H1 (cell line): ENCODE results near the gene COL8A1. TPM values are rescaled to one million over a fixed set of nuclear protein-coding genes. Genes with fewer than 3 reads are reported as not detected.

Source experiments
- CTCF ChIA-PET: fragments of 300-600 bp; sonication (Branson Sonifier 250); formaldehyde crosslinking; loops from one replicate; lab custom pipeline; 2021; ENCODE audit not compliant: partially characterized antibody; lab: Charles Lee
- POLR2A ChIA-PET: fragments of 300-600 bp; sonication (Branson Sonifier 250); formaldehyde crosslinking; loops from one replicate; lab custom pipeline; 2021; ENCODE audit warnings: inconsistent platforms; ENCODE audit not compliant: partially characterized antibody; lab: Charles Lee
- DNase-seq, 2 experiments: peaks; one replicate each; pipeline versions ENCODE4 v3.0.0 to v3.0.0-alpha.2; 2010 to 2022; ENCODE audit warnings: low spot score in 2 of 2, low read depth in 1 of 2, mixed read lengths in 1 of 2
- FAIRE-seq: peaks from 2 replicates; lab custom pipeline; 2011; peaks lifted over from hg19 to GRCh38; lab: Jason Lieb, UNC
- H2AFZ ChIP-seq: 2 replicates; pipeline ENCODE4 v1.8.1; 2012; ENCODE audit warnings: low read length, inconsistent platforms
- H2AK5ac ChIP-seq: 2 replicates; pipeline ENCODE4 v1.6.1; 2013; ENCODE audit warnings: low read depth, low read length
- H2BK120ac ChIP-seq: replicated peaks from 2 replicates; pipeline ENCODE3; 2013; ENCODE audit warnings: low read depth, low read length, inconsistent platforms
- H2BK12ac ChIP-seq: 2 replicates; pipeline ENCODE4 v1.6.1; 2013; ENCODE audit warnings: low read depth, low read length
- H2BK15ac ChIP-seq: 2 replicates; pipeline ENCODE4 v1.6.1; 2013; ENCODE audit warnings: low read length
- H2BK20ac ChIP-seq: 2 replicates; pipeline ENCODE4 v1.6.1; 2013; ENCODE audit warnings: low read length
- H2BK5ac ChIP-seq: 2 replicates; pipeline ENCODE4 v1.6.1; 2013; ENCODE audit warnings: low read depth, low read length
- H3K14ac ChIP-seq: 2 replicates; pipeline ENCODE4 v1.6.1; 2013; ENCODE audit warnings: inconsistent platforms; ENCODE audit not compliant: insufficient read length
- H3K18ac ChIP-seq: 2 replicates; pipeline ENCODE4 v1.6.1; 2013; ENCODE audit warnings: low read length; ENCODE audit errors: extremely low read depth
- H3K23ac ChIP-seq: 2 replicates; pipeline ENCODE4 v1.6.1; 2013; ENCODE audit warnings: inconsistent platforms; ENCODE audit not compliant: insufficient read length
- H3K23me2 ChIP-seq: 2 replicates; pipeline ENCODE4 v1.6.1; 2013; ENCODE audit warnings: low read depth, low read length
- H3K27ac ChIP-seq: 2 replicates; pipeline ENCODE4 v1.6.1; 2011; ENCODE audit warnings: low read depth, low read length, inconsistent platforms
- H3K27me3 ChIP-seq, 4 experiments: replicated peaks in 1 of 4; 1 replicate in 1 of 4; 2 replicates in 3 of 4; pipeline versions ENCODE4 v1.6.1 to v1.8.1; 2011 to 2013; ENCODE audit warnings: low read length in 3 of 4, mild to moderate bottlenecking in 3 of 4, inconsistent platforms in 2 of 4, mixed read lengths in 2 of 4, moderate library complexity in 1 of 4; ENCODE audit not compliant: control insufficient read depth in 3 of 4, insufficient read depth in 3 of 4; ENCODE audit errors: extremely low read depth in 1 of 4
- H3K36me3 ChIP-seq, 4 experiments: 2 replicates each; pipeline versions ENCODE4 v1.6.1 to v1.8.1; 2011 to 2013; ENCODE audit warnings: mild to moderate bottlenecking in 4 of 4, low read length in 3 of 4, moderate library complexity in 2 of 4, control low read depth in 1 of 4, inconsistent platforms in 1 of 4; ENCODE audit not compliant: insufficient read depth in 4 of 4, control insufficient read depth in 2 of 4
- H3K4ac ChIP-seq: replicated peaks from 2 replicates; pipeline ENCODE3; 2013; ENCODE audit warnings: low read length, low read depth, mixed read lengths, inconsistent platforms; ENCODE audit not compliant: insufficient read length
- H3K4me1 ChIP-seq, 4 experiments: replicated peaks in 1 of 4; 1 replicate in 1 of 4; 2 replicates in 3 of 4; pipeline versions ENCODE4 v1.6.1 to v1.8.1; 2011 to 2013; ENCODE audit warnings: low read length in 3 of 4, inconsistent platforms in 2 of 4, mixed read lengths in 1 of 4; ENCODE audit not compliant: insufficient read depth in 4 of 4, control insufficient read depth in 3 of 4
- H3K4me2 ChIP-seq, 2 experiments: 2 replicates each; pipeline versions ENCODE4 v1.6.1 to v1.8.1; 2011 to 2013; ENCODE audit warnings: low read depth in 2 of 2, low read length in 2 of 2, control low read depth in 1 of 2, inconsistent platforms in 1 of 2, mild to moderate bottlenecking in 1 of 2; ENCODE audit not compliant: insufficient read depth in 1 of 2
- H3K4me3 ChIP-seq, 4 experiments: fragments of 200-600, 300-600 bp in 1 of 4; sonication (generic), shearing (Covaris generic), sonication (Bioruptor Twin) in 1 of 4; 2 replicates each; pipeline versions ENCODE4 v1.5.1 to v1.8.1; 2011 to 2016; ENCODE audit warnings: low read length in 4 of 4, low read depth in 3 of 4, control low read depth in 2 of 4, inconsistent platforms in 2 of 4, mild to moderate bottlenecking in 2 of 4, mixed read lengths in 1 of 4, moderate library complexity in 1 of 4; ENCODE audit not compliant: insufficient read depth in 2 of 4; ENCODE audit errors: extremely low read depth in 1 of 4
- H3K56ac ChIP-seq: replicated peaks from 2 replicates; pipeline ENCODE3; 2013; ENCODE audit warnings: low read depth, mild to moderate bottlenecking, mixed read lengths, low read length, inconsistent platforms; ENCODE audit not compliant: insufficient read length
- H3K79me1 ChIP-seq: 2 replicates; pipeline ENCODE4 v1.6.1; 2013; ENCODE audit warnings: low read depth, low read length, control low read depth
- H3K79me2 ChIP-seq, 2 experiments: 2 replicates each; pipeline versions ENCODE4 v1.6.1 to v1.8.1; 2012 to 2013; ENCODE audit warnings: low read length in 2 of 2, mild to moderate bottlenecking in 2 of 2, inconsistent platforms in 1 of 2; ENCODE audit not compliant: insufficient read depth in 2 of 2, control insufficient read depth in 1 of 2
- H3K9ac ChIP-seq, 4 experiments: replicated peaks in 1 of 4; 1 replicate in 1 of 4; 2 replicates in 3 of 4; pipeline versions ENCODE4 v1.6.1 to v1.8.1; 2011 to 2013; ENCODE audit warnings: low read depth in 3 of 4, low read length in 3 of 4, control low read depth in 2 of 4, mild to moderate bottlenecking in 2 of 4, moderate library complexity in 2 of 4, inconsistent platforms in 1 of 4; ENCODE audit errors: extremely low read depth in 1 of 4
- H3K9me3 ChIP-seq, 2 experiments: 2 replicates each; pipeline versions ENCODE4 v1.6.1 to v1.8.1; 2012 to 2013; ENCODE audit warnings: mild to moderate bottlenecking in 2 of 2, moderate library complexity in 2 of 2, control low read depth in 1 of 2, inconsistent platforms in 1 of 2, low read depth in 1 of 2, low read length in 1 of 2, mixed read lengths in 1 of 2; ENCODE audit not compliant: insufficient read depth in 2 of 2
- H4K20me1 ChIP-seq, 2 experiments: replicated peaks in 1 of 2; 2 replicates each; pipeline versions ENCODE3 to v1.8.1; 2011 to 2013; ENCODE audit warnings: inconsistent platforms in 2 of 2, low read length in 2 of 2, mild to moderate bottlenecking in 1 of 2; ENCODE audit not compliant: insufficient read depth in 2 of 2, control insufficient read depth in 1 of 2
- H4K5ac ChIP-seq: 2 replicates; pipeline ENCODE4 v1.6.1; 2013; ENCODE audit warnings: low read length, low read depth, mixed read lengths, inconsistent platforms; ENCODE audit not compliant: insufficient read length
- H4K8ac ChIP-seq: 2 replicates; pipeline ENCODE4 v1.8.0; 2013; ENCODE audit warnings: mild to moderate bottlenecking, moderate library complexity, low read length, inconsistent platforms; ENCODE audit not compliant: insufficient read depth; ENCODE audit errors: extremely low read depth
- H4K91ac ChIP-seq: replicated peaks from 2 replicates; pipeline ENCODE3; 2013; ENCODE audit warnings: low read length, mixed read lengths, inconsistent platforms; ENCODE audit not compliant: insufficient read length
- ASH2L ChIP-seq: fragments of 200-600, 300-600 bp; sonication (generic); IDR thresholded peaks from one replicate; pipeline ENCODE4 v1.7.1; 2017; ENCODE audit warnings: low read length
- BRCA1 ChIP-seq: IDR thresholded peaks from 2 replicates; pipeline ENCODE4 v1.6.1; 2012; ENCODE audit warnings: low read depth, low read length, improper control_type of control experiment
- CEBPB ChIP-seq: IDR thresholded peaks from 2 replicates; pipeline ENCODE4 v1.6.1; 2012; ENCODE audit warnings: low read depth, low read length
- FOSL1 ChIP-seq: IDR thresholded peaks from 2 replicates; pipeline ENCODE4 v1.6.1; 2011; ENCODE audit warnings: mild to moderate bottlenecking, low read depth, low read length, moderate library complexity; ENCODE audit not compliant: insufficient read depth
- GABPA ChIP-seq: IDR thresholded peaks from 2 replicates; pipeline ENCODE4 v1.6.1; 2011; ENCODE audit warnings: mild to moderate bottlenecking, low read length, moderate library complexity, borderline replicate concordance; ENCODE audit not compliant: insufficient read depth
- HDAC2 ChIP-seq, 2 experiments: fragments of 300-600 bp in 1 of 2; sonication (generic) in 1 of 2; IDR thresholded peaks; 2 replicates each; pipeline ENCODE4 v1.6.1; 2011 to 2012; ENCODE audit warnings: low read depth in 2 of 2, low read length in 2 of 2, mild to moderate bottlenecking in 2 of 2, moderate library complexity in 2 of 2, borderline replicate concordance in 1 of 2, inconsistent platforms in 1 of 2
- JUN ChIP-seq: IDR thresholded peaks from 2 replicates; pipeline ENCODE4 v1.6.1; 2011; ENCODE audit warnings: low read depth, mild to moderate bottlenecking, improper control_type of control experiment, low read length
- JUND ChIP-seq: IDR thresholded peaks from 2 replicates; pipeline ENCODE4 v1.6.1; 2011; ENCODE audit warnings: mild to moderate bottlenecking, improper control_type of control experiment, low read length
- KDM4A ChIP-seq: IDR thresholded peaks from one replicate; pipeline ENCODE4 v1.7.1; 2012; ENCODE audit warnings: low read depth, mild to moderate bottlenecking, moderate library complexity, low read length, inconsistent platforms; ENCODE audit not compliant: severe bottlenecking
- SIRT6 ChIP-seq: IDR thresholded peaks from one replicate; pipeline ENCODE4 v1.7.1; 2012; ENCODE audit warnings: low read length, inconsistent platforms
- SP2 ChIP-seq: IDR thresholded peaks from 2 replicates; pipeline ENCODE4 v1.6.1; 2012; ENCODE audit warnings: mild to moderate bottlenecking, low read length, inconsistent platforms
- SUZ12 ChIP-seq: fragments of 200-600 bp; sonication (generic); IDR thresholded peaks from 2 replicates; pipeline ENCODE4 v1.6.1; 2012; ENCODE audit warnings: mild to moderate bottlenecking, inconsistent platforms, low read length, moderate library complexity, mixed read lengths
- TAF1 ChIP-seq: IDR thresholded peaks from 2 replicates; pipeline ENCODE4 v1.6.1; 2011; ENCODE audit warnings: mild to moderate bottlenecking, low read depth, low read length
- TAF7 ChIP-seq: optimal IDR thresholded peaks from 2 replicates; pipeline ENCODE3; 2011; ENCODE audit warnings: low read depth, mild to moderate bottlenecking, inconsistent platforms, low read length, moderate library complexity, borderline replicate concordance
- TEAD4 ChIP-seq: IDR thresholded peaks from 2 replicates; pipeline ENCODE4 v1.6.1; 2012; ENCODE audit warnings: low read depth, low read length, inconsistent platforms, mixed read lengths
- YY1 ChIP-seq: IDR thresholded peaks from 2 replicates; pipeline ENCODE4 v1.6.1; 2011; ENCODE audit warnings: low read depth, mild to moderate bottlenecking, low read length
- WGBS, 2 experiments: shearing (Covaris generic) in 1 of 2; methylation state at CpG; one replicate each; pipeline versions ENCODE4 v1.1.6 to v1.1.7; 2013 to 2015; ENCODE audit warnings: low lambda C conversion rate in 2 of 2, mixed read lengths in 2 of 2, inconsistent platforms in 1 of 2, low coverage in 1 of 2, missing lambda C conversion rate in 1 of 2; ENCODE audit not compliant: insufficient replicate concordance in 2 of 2, insufficient coverage in 1 of 2, insufficient read length in 1 of 2; ENCODE audit errors: extremely low coverage in 1 of 2, missing lambda C conversion rate in 1 of 2; 5-methylcytosine and 5-hydroxymethylcytosine counted together
- polyA plus RNA-seq, 7 experiments: library from polyadenylated mRNA; depleted of rRNA in 3 of 7; stranded (reverse) in 5 of 7; unstranded in 2 of 7; fragments of >200 nt in 5 of 7; fragments of 200-250 nt in 2 of 7; gene quantifications; 1 replicate in 5 of 7; 2 replicates in 1 of 7; 4 replicates in 1 of 7; pipeline versions ENCODE4 v1.2.1 to v1.2.3, GENCODE V29; 2011 to 2013; ENCODE audit warnings: missing spikeins in 2 of 7, mixed read lengths in 2 of 7
- total RNA-seq: library from RNA; stranded (reverse); fragmentation: NEBNext Ultra II Directional; extraction: Animal tissue kit (Norgen Biotek cat#: 25700); gene quantifications from 2 replicates; pipeline ENCODE4 v1.2.1, GENCODE V29; 2021

The COL8A1 gene
- total and polyA plus RNA-seq, 2 of the 8 experiments (the other 6 are each of a cell fraction or from before 2014, with no cell fraction given), result 0.21 to 1.2 TPM

- no peak overlapping the region for H3K4me3 ChIP-seq
- ChIA-PET POLR2A (no interaction called here), CTCF (interaction anchor here (0.7 to 3.3 kb wide), 4 partner anchors 10 to 113 kb away, joined by 3 to 12 read pairs (median 4); no protein-coding TSS in a partner anchor)
- H3K4me2 ChIP-seq, result no peak overlapping the region
- no peak overlapping the region for H2AFZ ChIP-seq
- no peak overlapping the region for H3K18ac ChIP-seq
- 96% methylated on average over 3 of the region's 5 CpGs; no CpG with 5 or more reads in 1 of the 2 experiments for WGBS, 2 experiments
- no peak overlapping the region for H4K8ac ChIP-seq
- no peak overlapping the region for H2BK120ac ChIP-seq
- no peak overlapping the region for H3K27ac ChIP-seq
- H2BK15ac ChIP-seq, result no peak overlapping the region
- H3K4me1 ChIP-seq, result no peaks in the 10 kb centered on the region
- no peaks in the 10 kb centered on the region for H3K79me1 ChIP-seq
- H3K79me2 ChIP-seq, result no peaks in the 10 kb centered on the region
- no peaks in the 10 kb centered on the region for H3K36me3 ChIP-seq
- no peak overlapping the region for H3K9ac ChIP-seq
- H4K20me1 ChIP-seq, result no peaks in the 10 kb centered on the region
- H2AK5ac ChIP-seq, result no peak overlapping the region
- no peak overlapping the region for H3K23ac ChIP-seq
- H4K91ac ChIP-seq, result no peak overlapping the region
- FAIRE-seq (no peak), DNase-seq (no peak)
- H3K4ac ChIP-seq, result no peak overlapping the region
- H3K9me3 ChIP-seq, result no peaks in the 10 kb centered on the region
- H3K56ac ChIP-seq, result no peak overlapping the region
- H3K27me3 ChIP-seq, result no peaks in the 10 kb centered on the region
- H3K14ac ChIP-seq, result no peak overlapping the region
- H4K5ac ChIP-seq, result no peak overlapping the region
- H2BK5ac ChIP-seq, result no peak overlapping the region
- no peak overlapping the region for H2BK12ac ChIP-seq
- no peaks in the 10 kb centered on the region for H3K23me2 ChIP-seq
- H2BK20ac ChIP-seq, result no peak overlapping the region
- TF ChIP-seq SP2, result no peak
- no peak for TF ChIP-seq BRCA1
- TF ChIP-seq KDM4A, result no peak
- TF ChIP-seq TEAD4, result no peak
- no peak for TF ChIP-seq JUND
- no peak for TF ChIP-seq TAF7
- TF ChIP-seq TAF1, result no peak
- no peak for TF ChIP-seq SUZ12
- TF ChIP-seq CEBPB, result no peak
- no peak for TF ChIP-seq HDAC2 (IDR thresholded peaks at IDR 0.05; ENCODE audit: borderline replicate concordance in 1 of 2, low read depth in 2 of 2, low read length in 2 of 2)
- no peak for TF ChIP-seq YY1
- TF ChIP-seq FOSL1, result no peak
- TF ChIP-seq JUN, result no peak
- no peak for TF ChIP-seq GABPA
- TF ChIP-seq ASH2L, result no peak
- no peak for TF ChIP-seq SIRT6
Observed at GRCh38 chr3:99764377-99764776, 126.0 kb downstream of the COL8A1 start.
